WTC11 (cell line): ENCODE results near the gene LAMC2. TPM values are rescaled to one million over a fixed set of nuclear protein-coding genes. Genes with fewer than 3 reads are reported as not detected.

Source experiments
- ATAC-seq: fragments of 200-7000 bp; cut with Tn5 transposase; 2 replicates; pipeline ENCODE4 v1.10.0; 2021; ENCODE audit warnings: mild to moderate bottlenecking, moderate library complexity
- CTCF ChIA-PET: fragments of 300-600 bp; sonication (Branson Sonifier 250); formaldehyde crosslinking; loops from one replicate; lab custom pipeline; 2021; ENCODE audit warnings: antibody characterized with exemption; lab: Charles Lee
- POLR2A ChIA-PET: fragments of 350-600 bp; sonication (Branson Sonifier 250); formaldehyde crosslinking; loops from one replicate; lab custom pipeline; 2021; ENCODE audit warnings: antibody characterized with exemption; lab: Charles Lee
- DNase-seq: peaks from one replicate; pipeline ENCODE4 v3.0.0; 2021; ENCODE audit warnings: low spot score
- H3K27ac Mint-ChIP-seq: 2 replicates; pipeline ENCODE4 v1.8.0; 2021; ENCODE audit warnings: mixed read lengths
- H3K27me3 Mint-ChIP-seq: 2 replicates; pipeline ENCODE4 v1.8.0; 2021; ENCODE audit warnings: low read depth, mild to moderate bottlenecking, moderate library complexity, mixed read lengths
- H3K36me3 Mint-ChIP-seq: 2 replicates; pipeline ENCODE4 v1.8.0; 2021; ENCODE audit warnings: mixed read lengths
- H3K4me1 Mint-ChIP-seq: 2 replicates; pipeline ENCODE4 v1.8.0; 2022; ENCODE audit warnings: mixed read lengths
- H3K4me3 Mint-ChIP-seq: 2 replicates; pipeline ENCODE4 v1.8.0; 2021; ENCODE audit warnings: mild to moderate bottlenecking, moderate library complexity, mixed read lengths
- H3K9me3 Mint-ChIP-seq: 2 replicates; pipeline ENCODE4 v1.8.0; 2021; ENCODE audit warnings: mixed read lengths
- ATF1 ChIP-seq: sonication (generic); formaldehyde crosslinking; IDR thresholded peaks from 2 replicates; pipeline ENCODE4 v1.8.1; 2023; ENCODE audit warnings: mild to moderate bottlenecking, moderate library complexity, missing genetic modification reagents
- ATF2 ChIP-seq: sonication (generic); formaldehyde crosslinking; IDR thresholded peaks from 2 replicates; pipeline ENCODE4 v1.8.1; 2022; ENCODE audit warnings: low read depth, missing genetic modification reagents, borderline replicate concordance
- CTCF ChIP-seq: fragments of 200-600 bp; IDR thresholded peaks from 2 replicates; pipeline ENCODE4 v1.8.0; 2022; ENCODE audit warnings: antibody characterized with exemption
- ELF4 ChIP-seq: sonication (generic); formaldehyde crosslinking; IDR thresholded peaks from 2 replicates; pipeline ENCODE4 v1.8.1; 2022; ENCODE audit warnings: low read depth, mild to moderate bottlenecking, moderate library complexity, missing genetic modification reagents
- ETV6 ChIP-seq: sonication (generic); formaldehyde crosslinking; IDR thresholded peaks from 2 replicates; pipeline ENCODE4 v1.8.1; 2022; ENCODE audit warnings: mild to moderate bottlenecking, missing genetic modification reagents
- GRHL2 ChIP-seq: fragments of 250-450 bp; sonication (Bioruptor Pico); IDR thresholded peaks from 2 replicates; pipeline ENCODE4 v1.8.0; 2022; ENCODE audit warnings: mild to moderate bottlenecking, moderate library complexity; ENCODE audit not compliant: insufficient replicate concordance, severe bottlenecking
- HMGXB4 ChIP-seq: sonication (generic); formaldehyde crosslinking; IDR thresholded peaks from 2 replicates; pipeline ENCODE4 v1.8.1; 2023; ENCODE audit warnings: mild to moderate bottlenecking, moderate library complexity, missing genetic modification reagents
- JUN ChIP-seq: sonication (generic); formaldehyde crosslinking; IDR thresholded peaks from 2 replicates; pipeline ENCODE4 v1.8.0; 2023; ENCODE audit warnings: mild to moderate bottlenecking, missing genetic modification reagents
- NR2C2 ChIP-seq: sonication (generic); formaldehyde crosslinking; IDR thresholded peaks from 2 replicates; pipeline ENCODE4 v1.8.0; 2022; ENCODE audit warnings: mild to moderate bottlenecking, missing genetic modification reagents
- NR3C1 ChIP-seq: sonication (generic); formaldehyde crosslinking; conservative IDR thresholded peaks from 2 replicates; pipeline ENCODE4 v1.8.1; 2023; ENCODE audit warnings: low read depth, mild to moderate bottlenecking, missing genetic modification reagents
- RELA ChIP-seq: sonication (generic); formaldehyde crosslinking; IDR thresholded peaks from 2 replicates; pipeline ENCODE4 v1.8.1; 2022; ENCODE audit warnings: missing genetic modification reagents, mild to moderate bottlenecking, borderline replicate concordance
- SMAD3 ChIP-seq: sonication (generic); formaldehyde crosslinking; IDR thresholded peaks from 2 replicates; pipeline ENCODE4 v1.8.0; 2022; ENCODE audit warnings: missing genetic modification reagents, mild to moderate bottlenecking, borderline replicate concordance
- SP1 ChIP-seq: sonication (generic); formaldehyde crosslinking; conservative IDR thresholded peaks from 2 replicates; pipeline ENCODE4 v1.8.1; 2022; ENCODE audit warnings: missing genetic modification reagents
- STAT6 ChIP-seq: sonication (generic); formaldehyde crosslinking; conservative IDR thresholded peaks from 2 replicates; pipeline ENCODE4 v1.8.1; 2023; ENCODE audit warnings: mild to moderate bottlenecking, low read depth, missing genetic modification reagents, moderate library complexity
- ZNF317 ChIP-seq: sonication (generic); formaldehyde crosslinking; IDR thresholded peaks from 2 replicates; pipeline ENCODE4 v1.8.1; 2023; ENCODE audit warnings: low read depth, mild to moderate bottlenecking, moderate library complexity, missing genetic modification reagents, borderline replicate concordance
- ZNF416 ChIP-seq: fragments of 250-450 bp; sonication (Bioruptor Pico); IDR thresholded peaks from 2 replicates; pipeline ENCODE4 v1.9.0; 2021; ENCODE audit warnings: mild to moderate bottlenecking, inconsistent platforms
- ZNF423 ChIP-seq: fragments of 250-450 bp; sonication (Bioruptor Pico); IDR thresholded peaks from 2 replicates; pipeline ENCODE4 v2.1.2; 2022; ENCODE audit warnings: mild to moderate bottlenecking, moderate library complexity
- ZSCAN18 ChIP-seq: fragments of 250-450 bp; sonication (Bioruptor Pico); IDR thresholded peaks from 2 replicates; pipeline ENCODE4 v2.1.2; 2022; ENCODE audit warnings: mild to moderate bottlenecking, moderate library complexity
- total RNA-seq: library from RNA; stranded (reverse); gene quantifications from 3 replicates; pipeline ENCODE4 v1.2.3, GENCODE V29; 2021

LAMC2 gene
- total RNA-seq, 1 experiment from 2014 or later: 7.9 TPM

GRCh38 chr1:183248989-183249691, 63.1 kb downstream of the LAMC2 start:
- H3K4me1 Mint-ChIP-seq: peaks cover 11% of the 10 kb centered on the region
- H3K9me3 Mint-ChIP-seq: peaks cover 11% of the 10 kb centered on the region
- H3K27me3 Mint-ChIP-seq: no peaks in the 10 kb centered on the region
- ChIA-PET CTCF (interaction anchor here (1.1 to 3.8 kb wide), 2 partner anchors 14 to 33 kb away, joined by 3 to 24 read pairs; no protein-coding TSS in a partner anchor), POLR2A (interaction anchor here (1.2 kb wide), 1 partner anchor 14 kb away, joined by 3 read pairs; no protein-coding TSS in a partner anchor)
- peaks cover 2% of the 10 kb centered on the region; the same call in 1 of the 2 replicates for H3K36me3 Mint-ChIP-seq
- no peak overlapping the region for H3K27ac Mint-ChIP-seq
- DNase-seq: no peak
- no peak overlapping the region for H3K4me3 Mint-ChIP-seq
- no peak for ATAC-seq
- no peak for TF ChIP-seq ZSCAN18 (CRISPR knock-in tag)
- TF ChIP-seq HMGXB4 (CRISPR knock-in tag): no peak
- no peak for TF ChIP-seq SMAD3 (CRISPR knock-in tag)
- TF ChIP-seq ELF4 (CRISPR knock-in tag): no peak
- no peak for TF ChIP-seq ZNF416
- no peak for TF ChIP-seq RELA
- no peak for TF ChIP-seq NR3C1 (CRISPR knock-in tag)
- TF ChIP-seq, all 79 proteins: peak for 0

GRCh38 chr1:183249941-183250452, 63.9 kb downstream of the LAMC2 start:
- peaks cover 8% of the 10 kb centered on the region; the same call in 1 of the 2 replicates for H3K36me3 Mint-ChIP-seq
- DNase-seq: no peak
- no peaks in the 10 kb centered on the region for H3K27me3 Mint-ChIP-seq
- no peak overlapping the region for H3K4me3 Mint-ChIP-seq
- peak; percentile 94 for TF ChIP-seq ZNF317 (CRISPR knock-in tag)
- TF ChIP-seq ZNF423: no peak
- H3K4me1 Mint-ChIP-seq: peaks cover 11% of the 10 kb centered on the region
- ChIA-PET CTCF (no interaction called here), POLR2A (no interaction called here)
- H3K27ac Mint-ChIP-seq: no peak overlapping the region
- peaks cover 18% of the 10 kb centered on the region for H3K9me3 Mint-ChIP-seq
- ATAC-seq: no peak

GRCh38 chr1:183251101-183251958, 65.3 kb downstream of the LAMC2 start:
- no peaks in the 10 kb centered on the region for H3K27me3 Mint-ChIP-seq
- peaks cover 24% of the 10 kb centered on the region for H3K9me3 Mint-ChIP-seq
- peaks cover 13% of the 10 kb centered on the region; the same call in 1 of the 2 replicates for H3K36me3 Mint-ChIP-seq
- H3K4me3 Mint-ChIP-seq: no peak overlapping the region
- ChIA-PET POLR2A (no interaction called here), CTCF (no interaction called here)
- DNase-seq (no peak), ATAC-seq (no peak)
- peaks cover 11% of the 10 kb centered on the region for H3K4me1 Mint-ChIP-seq
- H3K27ac Mint-ChIP-seq: no peak overlapping the region
- TF ChIP-seq NR2C2 (CRISPR knock-in tag): no peak
- no peak for TF ChIP-seq STAT6 (CRISPR knock-in tag)
- no peak for TF ChIP-seq ETV6 (CRISPR knock-in tag)
- no peak for TF ChIP-seq CTCF
- no peak for TF ChIP-seq ZNF317 (CRISPR knock-in tag)
- no peak for TF ChIP-seq SP1 (CRISPR knock-in tag)
- TF ChIP-seq JUN (CRISPR knock-in tag): no peak
- TF ChIP-seq GRHL2 (CRISPR knock-in tag): no peak
- TF ChIP-seq ATF1 (CRISPR knock-in tag): no peak
- TF ChIP-seq ATF2: no peak
